Prostate gland (tissue), 2 donors: Measurements from ENCODE around the gene DUSP8.
"Not testable (repeated sequence)": the region's sequence is repeated elsewhere in the genome, so short reads cannot be mapped to it uniquely, and the experiment has no call there.

Source experiments
- CTCF ChIP-seq, 4 experiments: fragments of 200-600 bp in 2 of 4; fragments of 450-650 bp in 2 of 4; sonication (generic) in 2 of 4; IDR thresholded peaks; 1 replicate in 3 of 4; 2 replicates in 1 of 4; pipeline ENCODE4 v1.5.1; 2016 to 2019; ENCODE audit warnings: antibody characterized with exemption in 4 of 4, mild to moderate bottlenecking in 2 of 4, moderate library complexity in 2 of 4
- POLR2A ChIP-seq: fragments of 450-650 bp; IDR thresholded peaks from one replicate; pipeline ENCODE4 v1.6.1; 2016; ENCODE audit warnings: antibody characterized with exemption, mild to moderate bottlenecking
- POLR2AphosphoS5 ChIP-seq: sonication (generic); formaldehyde crosslinking; IDR thresholded peaks from one replicate; pipeline ENCODE4 v1.6.1; 2017; ENCODE audit warnings: antibody characterized with exemption

- not testable (repeated sequence) for TF ChIP-seq CTCF (IDR thresholded peaks at IDR 0.05); POLR2A; POLR2AphosphoS5
Measured at GRCh38 chr11:1595994-1596575, 24.0 kb upstream of the DUSP8 start.
